NT2/D1 (cell line): ENCODE data around the gene ASB4.

Experiments used
- SUZ12 ChIP-seq: IDR thresholded peaks from 2 replicates; pipeline ENCODE4 v1.6.1; 2011; ENCODE audit not compliant: insufficient read length, insufficient read depth; ENCODE audit errors: extremely low read depth
- YY1 ChIP-seq: IDR thresholded peaks from 2 replicates; pipeline ENCODE4 v1.6.1; 2011; ENCODE audit not compliant: insufficient read length, insufficient read depth
- ZNF274 ChIP-seq: IDR thresholded peaks from 2 replicates; pipeline ENCODE4 v1.6.1; 2011; ENCODE audit warnings: mild to moderate bottlenecking, low read depth, low read length

DNA sequence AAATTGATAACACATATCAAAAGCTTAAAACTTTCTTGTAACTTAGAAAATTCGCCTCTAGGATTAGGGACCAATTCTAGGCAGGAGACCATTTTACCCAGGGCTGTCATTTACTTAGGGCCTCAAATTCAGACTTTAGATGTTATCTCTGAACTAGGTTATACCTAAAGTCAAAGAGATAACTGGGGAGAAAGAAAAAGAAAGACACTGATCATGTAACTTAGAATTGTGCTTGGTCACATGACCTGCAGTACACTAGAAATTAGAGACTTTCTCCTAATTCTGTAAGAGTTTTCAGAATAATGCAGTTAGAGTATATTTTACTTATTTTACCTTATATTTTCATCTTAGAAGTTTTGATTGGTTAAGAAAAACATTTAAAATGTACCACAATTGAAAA lies 16.7 kb downstream of the ASB4 start:
- no peak for TF ChIP-seq ZNF274
- no peak for TF ChIP-seq YY1
- TF ChIP-seq SUZ12 = no peak
